NCI-H748 treated with DMSO at 0.1 percent for 48 hours (cell line): ENCODE data around the gene TMEM125.

Experiments used
- DNase-seq: peaks from one replicate; lab custom pipeline; 2025; lab: John Stamatoyannopoulos, UW

Gene TMEM125

GRCh38 chr1:43312212-43312623 lies 42.4 kb downstream of the TMEM125 start:
- no peak for DNase-seq

DNA sequence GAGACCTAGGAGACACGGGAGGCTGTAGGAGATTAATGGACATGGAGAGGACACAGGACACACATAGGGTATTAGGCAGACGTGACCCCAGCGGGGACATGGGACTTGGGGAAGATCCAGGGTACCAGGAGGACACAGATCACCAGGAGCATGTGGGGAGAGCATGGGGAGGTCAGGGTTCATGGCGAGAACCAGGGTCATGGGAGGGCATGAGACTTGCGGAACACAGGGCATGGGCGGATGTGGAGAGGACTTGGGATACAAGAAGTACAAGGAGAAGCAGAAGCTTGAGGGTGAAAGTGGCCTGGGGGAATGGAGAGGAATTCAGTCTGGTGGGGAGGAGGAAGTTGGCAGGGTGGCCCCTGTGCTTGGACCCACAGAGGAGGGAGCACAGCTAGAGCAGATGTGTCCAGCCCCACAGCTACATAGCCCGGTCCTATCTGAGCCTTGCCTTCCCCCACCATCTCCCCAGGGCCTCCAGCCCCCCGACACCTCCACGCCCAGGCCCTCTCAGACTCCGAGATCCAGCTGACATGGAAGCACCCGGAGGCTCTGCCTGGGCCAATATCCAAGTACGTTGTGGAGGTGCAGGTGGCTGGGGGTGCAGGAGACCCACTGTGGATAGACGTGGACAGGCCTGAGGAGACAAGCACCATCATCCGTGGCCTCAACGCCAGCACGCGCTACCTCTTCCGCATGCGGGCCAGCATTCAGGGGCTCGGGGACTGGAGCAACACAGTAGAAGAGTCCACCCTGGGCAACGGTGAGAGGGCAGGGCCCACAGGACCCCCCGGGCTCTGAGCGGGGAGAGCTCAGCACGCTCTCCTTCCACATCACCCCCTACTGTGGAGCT lies 43.1 kb downstream of the TMEM125 start:
- no peak for DNase-seq

- DNase-seq = no peak
Observed at GRCh38 chr1:43313771-43314170, 44.0 kb downstream of the TMEM125 start.

DNA sequence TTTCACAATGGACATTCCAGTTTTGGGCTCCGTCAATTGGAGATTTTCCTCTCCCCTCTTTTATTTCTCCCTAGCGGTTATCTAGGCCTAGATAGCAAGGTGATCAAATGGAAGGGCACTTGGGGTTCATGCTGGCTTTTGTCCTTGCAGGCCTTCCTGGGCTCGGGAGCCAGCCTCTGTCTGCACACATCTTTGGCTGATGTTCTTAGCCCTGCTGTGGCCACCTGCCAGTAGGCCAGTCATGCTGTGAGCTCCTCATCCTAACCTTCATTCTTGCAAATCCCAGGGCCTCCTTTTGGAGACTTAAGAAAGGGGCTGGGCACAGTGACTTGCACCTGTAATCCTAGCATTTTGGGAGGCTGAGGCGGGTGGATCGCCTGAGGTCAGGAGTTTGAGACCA lies 44.5 kb downstream of the TMEM125 start:
- DNase-seq = no peak

DNA sequence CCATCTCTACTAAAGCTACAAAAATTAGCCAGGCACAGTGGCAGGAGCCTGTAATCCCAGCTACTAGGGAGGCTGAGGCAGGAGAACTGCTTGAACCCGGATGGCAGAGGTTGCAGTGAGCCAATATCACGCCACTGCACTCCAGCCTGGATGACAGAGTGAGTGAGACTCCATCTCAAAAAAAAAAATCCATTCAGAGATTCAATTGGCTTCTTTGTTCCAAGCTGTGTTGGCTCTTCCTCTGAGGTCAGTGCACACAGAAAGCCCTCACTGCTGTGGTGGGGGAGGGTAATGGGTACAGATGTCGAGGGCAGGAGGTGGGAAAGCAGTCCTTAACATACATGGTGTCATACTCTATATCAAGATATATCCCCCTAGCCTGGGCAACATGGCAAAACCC lies 45.7 kb downstream of the TMEM125 start:
- DNase-seq = no peak

DNA sequence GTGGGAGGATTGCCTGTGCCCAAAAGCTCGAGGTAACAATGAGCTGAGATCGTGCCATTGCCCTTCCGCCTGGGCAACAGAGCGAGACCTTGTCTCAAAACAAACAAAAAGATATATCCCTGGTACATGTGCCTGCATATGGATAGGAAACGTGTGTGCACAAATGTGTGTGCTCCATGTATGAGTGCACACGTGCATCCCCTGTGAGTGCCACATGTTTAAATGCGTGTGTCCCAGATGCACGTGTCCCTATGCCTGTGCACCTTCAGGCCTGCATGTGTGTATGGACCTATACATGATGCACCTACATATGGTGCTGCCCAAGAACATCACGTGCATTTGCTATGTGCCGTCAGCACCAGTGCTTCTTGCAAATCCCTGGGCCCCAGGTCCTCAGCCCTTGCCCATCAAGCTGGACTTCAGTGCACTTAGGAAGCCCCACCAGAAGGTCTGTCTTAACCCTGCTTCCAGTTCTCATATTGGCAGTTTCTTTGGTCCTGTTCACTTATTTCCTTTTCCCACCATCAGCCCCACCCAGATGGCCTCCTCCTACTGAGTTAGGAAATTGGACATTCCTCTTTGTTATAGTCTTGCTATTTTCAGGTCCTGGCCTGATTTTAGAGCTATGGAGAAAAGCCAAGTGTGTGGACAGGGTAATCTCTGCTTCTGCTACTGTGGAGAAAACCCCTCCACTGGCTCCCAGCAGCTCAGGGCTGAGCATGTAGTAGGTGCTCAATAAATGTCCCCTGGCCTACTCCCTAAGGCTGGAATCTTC lies 46.4 kb downstream of the TMEM125 start:
- DNase-seq = no peak

DNA sequence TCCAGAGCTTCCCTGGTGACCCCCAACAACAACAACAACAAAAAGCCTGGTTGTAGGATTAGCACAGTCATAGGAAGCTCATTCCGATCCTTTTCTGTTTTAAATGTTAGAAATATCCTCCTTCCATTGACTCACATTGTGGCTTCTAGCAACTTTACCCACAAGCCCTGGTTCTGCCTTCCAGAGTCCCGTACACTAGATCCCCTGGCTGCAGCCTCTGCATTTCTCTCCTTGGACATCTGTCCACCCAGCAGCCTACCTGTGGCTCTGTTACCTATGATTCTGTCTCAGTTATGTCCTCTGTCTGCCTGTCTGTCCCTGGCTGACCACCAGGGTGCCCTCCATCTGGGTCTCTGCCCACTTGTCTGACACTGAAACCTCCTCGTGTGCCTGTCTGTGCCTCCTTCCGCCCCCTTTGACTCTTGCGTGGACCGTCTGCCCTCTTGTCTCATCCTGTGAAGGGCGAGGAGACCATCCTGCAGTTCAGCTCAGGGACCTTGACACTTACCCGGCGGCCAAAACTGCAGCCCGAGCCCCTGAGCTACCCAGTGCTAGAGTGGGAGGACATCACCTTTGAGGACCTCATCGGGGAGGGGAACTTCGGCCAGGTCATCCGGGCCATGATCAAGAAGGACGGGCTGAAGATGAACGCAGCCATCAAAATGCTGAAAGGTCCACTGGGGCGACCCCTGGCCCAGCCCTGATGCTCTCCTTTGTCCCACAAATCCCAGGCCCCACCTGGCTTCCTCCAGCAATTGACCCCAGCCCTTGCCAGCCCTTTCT lies 47.1 kb downstream of the TMEM125 start:
- no peak for DNase-seq

- DNase-seq = no peak
Observed at GRCh38 chr1:43317817-43318471, 48.2 kb downstream of the TMEM125 start.

DNA sequence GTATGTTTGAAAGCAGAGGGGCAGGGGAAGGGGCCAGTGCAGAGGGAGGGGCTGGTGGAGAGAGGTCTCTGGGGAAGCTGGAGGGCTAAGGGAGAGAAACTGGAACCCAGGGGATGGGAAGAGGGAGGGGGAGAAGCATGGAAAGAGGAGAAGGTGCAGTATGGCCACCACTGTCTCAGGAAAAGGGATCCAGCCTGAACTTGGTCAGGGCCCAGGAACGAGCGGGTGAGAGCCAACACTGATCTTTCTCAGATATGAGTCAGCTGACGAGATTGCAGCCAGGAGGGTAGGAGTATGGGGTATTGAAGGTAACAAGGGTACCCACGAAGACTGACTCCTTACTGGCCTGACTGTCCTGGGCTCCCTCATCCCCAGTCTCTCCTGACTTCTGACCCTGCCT lies 49.0 kb downstream of the TMEM125 start:
- no peak for DNase-seq

- DNase-seq = no peak
Observed at GRCh38 chr1:43319288-43319687, 49.5 kb downstream of the TMEM125 start.

DNA sequence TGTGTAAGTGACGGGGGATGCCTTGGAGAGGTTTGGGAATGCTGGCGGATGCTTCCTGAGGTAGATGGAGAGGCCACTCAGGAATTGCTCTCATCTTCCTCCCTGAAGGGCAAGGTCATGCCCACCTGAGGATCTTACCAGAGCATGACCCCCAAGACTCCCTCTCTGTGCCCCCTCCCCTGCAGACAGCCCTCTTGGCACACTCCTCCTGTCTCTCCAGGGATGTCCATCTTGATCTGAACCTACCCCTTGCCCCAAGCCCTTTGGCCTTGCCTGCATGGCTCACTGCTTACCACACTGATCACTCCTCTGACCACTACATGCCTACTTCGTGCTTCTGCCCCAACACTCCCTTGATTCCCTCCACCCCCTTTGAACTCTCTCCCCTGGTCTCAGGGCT lies 50.0 kb downstream of the TMEM125 start:
- no peak for DNase-seq

DNA sequence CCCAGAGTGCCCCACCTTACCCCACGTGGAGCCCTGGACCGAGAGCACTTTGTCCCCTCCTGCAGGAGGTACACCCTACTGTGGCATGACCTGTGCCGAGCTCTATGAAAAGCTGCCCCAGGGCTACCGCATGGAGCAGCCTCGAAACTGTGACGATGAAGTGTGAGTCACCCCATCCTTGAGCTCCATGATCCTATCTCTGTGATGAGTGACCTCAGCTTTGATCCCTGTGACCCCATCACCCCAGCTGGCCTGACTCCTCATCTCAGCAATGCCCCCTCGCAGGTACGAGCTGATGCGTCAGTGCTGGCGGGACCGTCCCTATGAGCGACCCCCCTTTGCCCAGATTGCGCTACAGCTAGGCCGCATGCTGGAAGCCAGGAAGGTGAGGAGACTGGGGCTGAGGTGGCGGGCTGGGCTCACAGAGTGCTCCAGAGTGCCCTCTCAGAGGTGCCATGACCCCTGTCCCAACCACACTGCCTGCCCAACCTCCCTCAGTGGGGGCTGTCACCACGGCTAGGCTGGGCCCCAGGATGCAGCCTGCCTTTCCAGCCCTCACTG lies 51.6 kb downstream of the TMEM125 start:
- no peak for DNase-seq

DNA sequence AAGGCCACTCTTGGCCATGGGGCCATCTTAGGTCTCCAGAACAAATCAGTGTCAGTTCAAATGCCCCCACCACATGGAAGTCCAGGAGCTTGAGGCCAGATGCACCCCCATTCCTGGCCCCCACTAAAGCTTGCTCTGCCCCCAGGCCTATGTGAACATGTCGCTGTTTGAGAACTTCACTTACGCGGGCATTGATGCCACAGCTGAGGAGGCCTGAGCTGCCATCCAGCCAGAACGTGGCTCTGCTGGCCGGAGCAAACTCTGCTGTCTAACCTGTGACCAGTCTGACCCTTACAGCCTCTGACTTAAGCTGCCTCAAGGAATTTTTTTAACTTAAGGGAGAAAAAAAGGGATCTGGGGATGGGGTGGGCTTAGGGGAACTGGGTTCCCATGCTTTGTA lies 52.7 kb downstream of the TMEM125 start:
- DNase-seq = no peak
